WTC11 (cell line): Measurements from ENCODE around the gene HHAT.

Experiments
- ATF2 ChIP-seq: sonication (generic); formaldehyde crosslinking; IDR thresholded peaks from 2 replicates; pipeline ENCODE4 v1.8.1; 2022; ENCODE audit warnings: low read depth, missing genetic modification reagents, borderline replicate concordance
- CTCF ChIP-seq: fragments of 200-600 bp; IDR thresholded peaks from 2 replicates; pipeline ENCODE4 v1.8.0; 2022; ENCODE audit warnings: antibody characterized with exemption
- FOXJ3 ChIP-seq: sonication (generic); formaldehyde crosslinking; IDR thresholded peaks from 2 replicates; pipeline ENCODE4 v1.9.0; 2021; ENCODE audit warnings: missing genetic modification reagents, mild to moderate bottlenecking, borderline replicate concordance
- JUN ChIP-seq: sonication (generic); formaldehyde crosslinking; IDR thresholded peaks from 2 replicates; pipeline ENCODE4 v1.8.0; 2023; ENCODE audit warnings: mild to moderate bottlenecking, missing genetic modification reagents
- ZNF121 ChIP-seq: sonication (generic); formaldehyde crosslinking; IDR thresholded peaks from 2 replicates; pipeline ENCODE4 v1.8.0; 2023; ENCODE audit warnings: missing genetic modification reagents
- TF ChIP-seq, protein P1 (sequence below): sonication (generic); formaldehyde crosslinking; conservative IDR thresholded peaks from 2 replicates; pipeline ENCODE4 v1.8.1; 2022; ENCODE audit warnings: mild to moderate bottlenecking, missing genetic modification reagents

- TF ChIP-seq FOXJ3 (no peak), ATF2 (CRISPR knock-in tag) (no peak), CTCF (no peak), ZNF121 (CRISPR knock-in tag) (no peak), JUN (no peak)
- TF ChIP-seq, protein P1, sequence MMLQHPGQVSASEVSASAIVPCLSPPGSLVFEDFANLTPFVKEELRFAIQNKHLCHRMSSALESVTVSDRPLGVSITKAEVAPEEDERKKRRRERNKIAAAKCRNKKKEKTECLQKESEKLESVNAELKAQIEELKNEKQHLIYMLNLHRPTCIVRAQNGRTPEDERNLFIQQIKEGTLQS: no peak
Observed at GRCh38 chr1:210607361-210607760, 278.7 kb downstream of the HHAT start.
